ENCODE data around the gene SKP1.

SKP1 gene

GRCh38 chr5:134175921-134176510 lies 734 bp downstream of the SKP1 start:
- peaks cover 17 to 25% of the 10 kb centered on the region in 2 experiments for H3K36me3 ChIP-seq (ENCODE audit: control insufficient read depth in 1 of 2, insufficient read depth in 2 of 2, low read depth in 1 of 2, low read length in 2 of 2)
- H2AFZ ChIP-seq (ENCODE audit: low read depth, low read length), result peak overlapping the region; percentile 67
- H2BK120ac ChIP-seq (ENCODE audit: low read depth, low read length), result peak overlapping the region; percentile 49
- H3K4ac ChIP-seq (ENCODE audit: low read depth in 1 of 2, low read length in 2 of 2), result peak overlapping the region; percentile 91 to 98
- peak overlapping the region; percentile 95 for H3K27ac ChIP-seq (ENCODE audit: low read length, poor library complexity, severe bottlenecking)
- no peaks in the 10 kb centered on the region for H3K27me3 ChIP-seq (ENCODE audit: control insufficient read depth in 1 of 2, insufficient read depth in 1 of 2, low read length in 2 of 2)
- no peak overlapping the region for H2AK5ac ChIP-seq (ENCODE audit: low read length, severe bottlenecking)
- peak overlapping the region; percentile 76 for H3K4me2 ChIP-seq (ENCODE audit: low read length, poor library complexity, severe bottlenecking)
- peak overlapping the region; percentile 98 for H3K9ac ChIP-seq (ENCODE audit: low read length)
- peaks cover 6% of the 10 kb centered on the region for H3K4me1 ChIP-seq (ENCODE audit: control insufficient read depth, insufficient read depth, low read depth, low read length)
- H2BK15ac ChIP-seq (ENCODE audit: low read depth, poor library complexity, severe bottlenecking), result peak overlapping the region; percentile 69
- peak overlapping the region in 1 of 2 experiments; percentile 70 for H3K23ac ChIP-seq (ENCODE audit: low read length in 2 of 2)
- peak overlapping the region; percentile 73 for H4K91ac ChIP-seq (ENCODE audit: low read length)
- H3K4me3 ChIP-seq (ENCODE audit: insufficient read depth in 1 of 2, low read depth in 1 of 2, low read length in 2 of 2), result peak overlapping the region; percentile 98 to 99
- no peaks in the 10 kb centered on the region for H3K9me3 ChIP-seq (ENCODE audit: control insufficient read depth, low read length)
- H2BK5ac ChIP-seq (ENCODE audit: low read depth, low read length, poor library complexity, severe bottlenecking), result peak overlapping the region; percentile 100
- peak overlapping the region; percentile 83 for H4K8ac ChIP-seq (ENCODE audit: low read length)
- peak overlapping the region in 1 of 2 experiments; percentile 86 for H3K14ac ChIP-seq (ENCODE audit: low read length in 2 of 2)
- H3K79me1 ChIP-seq (replicated peaks; ENCODE audit: low read length, poor library complexity, severe bottlenecking), result peaks cover 11% of the 10 kb centered on the region
- H2BK12ac ChIP-seq (ENCODE audit: low read length in 2 of 2), result no peak overlapping the region
- H3K18ac ChIP-seq (ENCODE audit: low read depth in 1 of 2, low read length in 2 of 2), result peak overlapping the region; percentile 93 to 97
- peak; percentile 47 for DNase-seq
- WGBS, result 3% methylated on average over 27 of the region's 31 CpGs

DNA sequence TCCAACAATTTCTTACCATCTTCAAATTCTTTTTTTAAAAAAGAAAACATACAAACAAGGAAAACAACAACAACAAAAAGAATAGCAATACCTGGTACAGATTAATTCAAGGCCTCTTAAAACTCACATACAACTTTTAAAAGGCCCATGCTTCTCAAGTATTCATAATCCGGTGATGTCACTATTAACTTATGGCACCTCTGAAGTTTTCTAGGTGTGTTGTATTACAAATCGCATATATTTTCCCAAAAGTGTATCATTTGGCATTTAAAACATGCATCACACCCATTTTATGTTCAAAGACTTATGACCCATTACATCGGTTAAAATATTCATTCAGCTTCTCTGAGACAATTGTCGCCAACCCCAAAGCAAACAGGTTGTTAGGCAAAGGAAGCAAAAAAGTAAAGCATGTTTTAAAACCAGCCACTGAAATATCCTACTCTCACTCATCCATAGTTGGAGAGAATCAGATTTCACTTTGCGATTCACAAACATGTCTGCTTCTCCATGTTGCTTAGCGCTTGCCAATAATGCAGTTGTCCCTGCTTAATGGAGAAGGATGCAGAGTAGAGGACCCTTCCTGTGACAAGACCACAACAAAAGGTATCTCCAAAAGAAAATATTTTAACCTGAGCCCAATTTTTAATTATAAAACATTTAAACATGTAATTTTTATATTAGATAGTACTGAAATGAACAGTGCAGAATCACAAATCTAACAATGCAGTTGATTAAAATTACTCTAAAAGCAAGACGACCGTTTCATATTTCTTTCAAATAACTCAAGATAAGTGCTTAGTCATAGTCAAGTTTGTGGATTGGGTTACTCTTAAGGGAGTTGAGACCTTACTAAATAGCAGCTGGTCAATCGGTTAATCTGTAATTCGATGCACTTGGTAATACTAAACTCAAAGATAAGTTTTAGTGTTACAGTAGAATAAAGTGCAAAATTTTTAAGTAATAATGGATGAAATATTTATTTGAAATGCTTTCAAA lies 1.6 kb downstream of the SKP1 start:
- H4K91ac ChIP-seq (ENCODE audit: low read length), result no peak overlapping the region
- no peaks in the 10 kb centered on the region for H3K27me3 ChIP-seq (ENCODE audit: control insufficient read depth in 1 of 2, insufficient read depth in 1 of 2, low read length in 2 of 2)
- H2BK12ac ChIP-seq (ENCODE audit: low read length in 2 of 2), result no peak overlapping the region
- H3K4me1 ChIP-seq (ENCODE audit: control insufficient read depth, insufficient read depth, low read depth, low read length), result peaks cover 6% of the 10 kb centered on the region
- WGBS, result 28% methylated on average over 6 of the region's 10 CpGs
- H3K9me3 ChIP-seq (ENCODE audit: control insufficient read depth, low read length), result no peaks in the 10 kb centered on the region
- no peak overlapping the region for H3K18ac ChIP-seq (ENCODE audit: low read depth in 1 of 2, low read length in 2 of 2)
- H2AK5ac ChIP-seq (ENCODE audit: low read length, severe bottlenecking), result no peak overlapping the region
- H2BK5ac ChIP-seq (ENCODE audit: low read depth, low read length, poor library complexity, severe bottlenecking), result no peak overlapping the region
- H3K23ac ChIP-seq (ENCODE audit: low read length in 2 of 2), result no peak overlapping the region
- no peak overlapping the region for H2BK15ac ChIP-seq (ENCODE audit: low read depth, poor library complexity, severe bottlenecking)
- H3K27ac ChIP-seq (ENCODE audit: low read length, poor library complexity, severe bottlenecking), result peak overlapping the region; percentile 63
- peak overlapping the region; percentile 98 for H3K9ac ChIP-seq (ENCODE audit: low read length)
- peaks cover 11% of the 10 kb centered on the region for H3K79me1 ChIP-seq (replicated peaks; ENCODE audit: low read length, poor library complexity, severe bottlenecking)
- no peak overlapping the region for H3K14ac ChIP-seq (ENCODE audit: low read length in 2 of 2)
- H3K4ac ChIP-seq (ENCODE audit: low read depth in 1 of 2, low read length in 2 of 2), result no peak overlapping the region
- peak overlapping the region in 1 of 2 experiments; percentile 98 for H3K4me3 ChIP-seq (ENCODE audit: insufficient read depth in 1 of 2, low read depth in 1 of 2, low read length in 2 of 2)
- no peak overlapping the region for H2BK120ac ChIP-seq (ENCODE audit: low read depth, low read length)
- no peak overlapping the region for H4K8ac ChIP-seq (ENCODE audit: low read length)
- DNase-seq, result peak; percentile 58
- H3K36me3 ChIP-seq (ENCODE audit: control insufficient read depth in 1 of 2, insufficient read depth in 2 of 2, low read depth in 1 of 2, low read length in 2 of 2), result peaks cover 17 to 34% of the 10 kb centered on the region in 2 experiments
- H3K4me2 ChIP-seq (ENCODE audit: low read length, poor library complexity, severe bottlenecking), result peak overlapping the region; percentile 76
- H2AFZ ChIP-seq (ENCODE audit: low read depth, low read length), result no peak overlapping the region

GRCh38 chr5:134171972-134172371 lies 4.8 kb downstream of the SKP1 start:
- Histone ChIP-seq H3K27ac (ENCODE audit: low read length, poor library complexity, severe bottlenecking) (no peak overlapping the region), H3K14ac (ENCODE audit: low read length in 2 of 2) (no peak overlapping the region), H3K18ac (ENCODE audit: low read depth in 1 of 2, low read length in 2 of 2) (no peak overlapping the region), H3K9ac (ENCODE audit: low read length) (no peak overlapping the region), H3K9me3 (ENCODE audit: control insufficient read depth, low read length) (no peaks in the 10 kb centered on the region), H3K27me3 (ENCODE audit: control insufficient read depth in 1 of 2, insufficient read depth in 1 of 2, low read length in 2 of 2) (no peaks in the 10 kb centered on the region), H3K4ac (ENCODE audit: low read depth in 1 of 2, low read length in 2 of 2) (no peak overlapping the region), H3K4me3 (ENCODE audit: insufficient read depth in 1 of 2, low read depth in 1 of 2, low read length in 2 of 2) (no peak overlapping the region), H3K36me3 (ENCODE audit: control insufficient read depth in 1 of 2, insufficient read depth in 2 of 2, low read depth in 1 of 2, low read length in 2 of 2) (peaks cover 17 to 61% of the 10 kb centered on the region in 2 experiments), H3K23ac (ENCODE audit: low read length in 2 of 2) (no peak overlapping the region), H3K4me2 (ENCODE audit: low read length, poor library complexity, severe bottlenecking) (no peak overlapping the region), H2BK120ac (ENCODE audit: low read depth, low read length) (no peak overlapping the region), H3K4me1 (ENCODE audit: control insufficient read depth, insufficient read depth, low read depth, low read length) (no peaks in the 10 kb centered on the region), H2BK12ac (ENCODE audit: low read length in 2 of 2) (no peak overlapping the region), H2AFZ (ENCODE audit: low read depth, low read length) (no peak overlapping the region), H3K79me1 (replicated peaks; ENCODE audit: low read length, poor library complexity, severe bottlenecking) (peaks cover 3% of the 10 kb centered on the region), H4K91ac (ENCODE audit: low read length) (no peak overlapping the region), H4K8ac (ENCODE audit: low read length) (no peak overlapping the region), H2BK5ac (ENCODE audit: low read depth, low read length, poor library complexity, severe bottlenecking) (no peak overlapping the region), H2AK5ac (ENCODE audit: low read length, severe bottlenecking) (no peak overlapping the region), H2BK15ac (ENCODE audit: low read depth, poor library complexity, severe bottlenecking) (no peak overlapping the region)
- DNase-seq, result no peak
- WGBS, result 99% methylated on average over 4 of the region's 4 CpGs

DNA sequence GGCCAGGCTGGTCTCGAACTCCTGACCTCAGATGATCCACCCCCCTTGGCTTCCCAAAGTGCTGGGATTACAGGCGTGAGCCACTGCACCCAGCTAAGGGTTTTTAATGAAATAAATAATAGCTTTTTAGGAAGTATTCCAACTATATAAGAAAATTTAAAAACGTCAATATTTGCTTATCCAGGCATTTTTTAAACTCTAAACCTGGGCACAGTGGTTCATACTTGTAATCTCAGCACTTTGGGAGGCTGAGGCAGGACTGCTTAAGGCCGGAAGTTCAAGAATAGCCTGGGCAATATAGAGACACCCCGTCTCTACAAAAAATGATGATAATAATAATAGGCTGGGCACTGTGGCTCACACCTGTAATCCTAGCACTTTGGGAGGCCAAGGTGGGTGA lies 14.2 kb downstream of the SKP1 start:
- H3K14ac ChIP-seq (ENCODE audit: low read length in 2 of 2), result no peak overlapping the region
- no peak overlapping the region for H4K8ac ChIP-seq (ENCODE audit: low read length)
- H4K91ac ChIP-seq (ENCODE audit: low read length), result no peak overlapping the region
- H3K23ac ChIP-seq (ENCODE audit: low read length in 2 of 2), result no peak overlapping the region
- no peak overlapping the region for H3K18ac ChIP-seq (ENCODE audit: low read depth in 1 of 2, low read length in 2 of 2)
- H3K79me1 ChIP-seq (replicated peaks; ENCODE audit: low read length, poor library complexity, severe bottlenecking), result peaks cover 18% of the 10 kb centered on the region
- H3K9ac ChIP-seq (ENCODE audit: low read length), result no peak overlapping the region
- WGBS, result 100% methylated on average over 3 of the region's 5 CpGs
- DNase-seq, result no peak
- no peak overlapping the region for H3K4ac ChIP-seq (ENCODE audit: low read depth in 1 of 2, low read length in 2 of 2)
- H2BK15ac ChIP-seq (ENCODE audit: low read depth, poor library complexity, severe bottlenecking), result no peak overlapping the region
- H3K27ac ChIP-seq (ENCODE audit: low read length, poor library complexity, severe bottlenecking), result no peak overlapping the region
- no peak overlapping the region for H2AK5ac ChIP-seq (ENCODE audit: low read length, severe bottlenecking)
- H2AFZ ChIP-seq (ENCODE audit: low read depth, low read length), result no peak overlapping the region
- no peak overlapping the region for H2BK120ac ChIP-seq (ENCODE audit: low read depth, low read length)
- no peak overlapping the region for H2BK12ac ChIP-seq (ENCODE audit: low read length in 2 of 2)
- peaks cover 12% of the 10 kb centered on the region for H3K9me3 ChIP-seq (ENCODE audit: control insufficient read depth, low read length)
- no peak overlapping the region for H3K4me3 ChIP-seq (ENCODE audit: insufficient read depth in 1 of 2, low read depth in 1 of 2, low read length in 2 of 2)
- no peak overlapping the region for H3K4me2 ChIP-seq (ENCODE audit: low read length, poor library complexity, severe bottlenecking)
- peaks cover 34 to 92% of the 10 kb centered on the region in 2 experiments for H3K36me3 ChIP-seq (ENCODE audit: control insufficient read depth in 1 of 2, insufficient read depth in 2 of 2, low read depth in 1 of 2, low read length in 2 of 2)
- H2BK5ac ChIP-seq (ENCODE audit: low read depth, low read length, poor library complexity, severe bottlenecking), result no peak overlapping the region
- no peaks in the 10 kb centered on the region for H3K4me1 ChIP-seq (ENCODE audit: control insufficient read depth, insufficient read depth, low read depth, low read length)
- no peaks in the 10 kb centered on the region for H3K27me3 ChIP-seq (ENCODE audit: control insufficient read depth in 1 of 2, insufficient read depth in 1 of 2, low read length in 2 of 2)
